ENCODE data around the gene USP44. TPM values are rescaled to one million over a fixed set of nuclear protein-coding genes. Genes with fewer than 3 reads are reported as not detected.
A peak's percentile ranks its signal among the peaks of the same experiment; 100 is the strongest.

USP44 gene
- total RNA-seq (2014; rRNA removed; shearing (Covaris generic); ENCODE audit: low replicate concordance): 0.11 TPM in 1 of 2 replicates, not detected in the other

GRCh38 chr12:95551305-95551704 lies at the start of gene USP44:
USP44 (minus strand) TSS chr12:95551476; CDS start chr12:95534256, 17,220 bp downstream.
- no peak within 1 kb of the TSS for H3K9ac ChIP-seq (ENCODE audit: low read length)
- H3K36me3 ChIP-seq (ENCODE audit: insufficient read depth, low read length): no peaks in the 10 kb centered on the region
- H3K9me2 ChIP-seq (replicated peaks; ENCODE audit: insufficient read depth, low read length): no peaks in the 10 kb centered on the region
- H3K27ac ChIP-seq (ENCODE audit: low read length): no peak within 1 kb of the TSS
- no peaks in the 10 kb centered on the region for H3K79me2 ChIP-seq (ENCODE audit: low read length)
- no peak within 1 kb of the TSS for H3K4me2 ChIP-seq (ENCODE audit: low read depth, low read length, poor library complexity, severe bottlenecking)
- no peak for DNase-seq
- no peaks in the 10 kb centered on the region for H3K4me1 ChIP-seq (ENCODE audit: low read length)
- no peaks in the 10 kb centered on the region for H4K20me1 ChIP-seq (ENCODE audit: insufficient read depth, low read depth, low read length)
- no peak within 1 kb of the TSS for H2AFZ ChIP-seq (ENCODE audit: low read length)
- no peaks in the 10 kb centered on the region for H3K9me3 ChIP-seq (ENCODE audit: low read length)
- no peaks in the 10 kb centered on the region for H3K27me3 ChIP-seq (ENCODE audit: low read length)
- H3K4me3 ChIP-seq (ENCODE audit: low read length): no peak within 1 kb of the TSS

GRCh38 chr12:95600567-95600966 lies 49.3 kb upstream of the USP44 start:
- Histone ChIP-seq H3K4me1 (ENCODE audit: low read length) (no peaks in the 10 kb centered on the region), H3K36me3 (ENCODE audit: insufficient read depth, low read length) (no peaks in the 10 kb centered on the region), H3K9me3 (ENCODE audit: low read length) (no peaks in the 10 kb centered on the region), H3K4me3 (ENCODE audit: low read length) (no peak overlapping the region), H2AFZ (ENCODE audit: low read length) (no peak overlapping the region), H3K27ac (ENCODE audit: low read length) (no peak overlapping the region), H3K27me3 (ENCODE audit: low read length) (no peaks in the 10 kb centered on the region), H3K9ac (ENCODE audit: low read length) (no peak overlapping the region), H3K79me2 (ENCODE audit: low read length) (no peaks in the 10 kb centered on the region), H4K20me1 (ENCODE audit: insufficient read depth, low read depth, low read length) (no peaks in the 10 kb centered on the region), H3K4me2 (ENCODE audit: low read depth, low read length, poor library complexity, severe bottlenecking) (no peak overlapping the region), H3K9me2 (replicated peaks; ENCODE audit: insufficient read depth, low read length) (no peaks in the 10 kb centered on the region)
- no peak for DNase-seq

GRCh38 chr12:95599880-95600279 lies 48.6 kb upstream of the USP44 start:
- H3K9me3 ChIP-seq (ENCODE audit: low read length): no peaks in the 10 kb centered on the region
- H3K4me1 ChIP-seq (ENCODE audit: low read length): no peaks in the 10 kb centered on the region
- H3K9ac ChIP-seq (ENCODE audit: low read length): no peak overlapping the region
- no peaks in the 10 kb centered on the region for H4K20me1 ChIP-seq (ENCODE audit: insufficient read depth, low read depth, low read length)
- no peak overlapping the region for H3K4me3 ChIP-seq (ENCODE audit: low read length)
- H3K79me2 ChIP-seq (ENCODE audit: low read length): no peaks in the 10 kb centered on the region
- no peak overlapping the region for H3K4me2 ChIP-seq (ENCODE audit: low read depth, low read length, poor library complexity, severe bottlenecking)
- no peak for DNase-seq
- H2AFZ ChIP-seq (ENCODE audit: low read length): no peak overlapping the region
- no peaks in the 10 kb centered on the region for H3K36me3 ChIP-seq (ENCODE audit: insufficient read depth, low read length)
- H3K27ac ChIP-seq (ENCODE audit: low read length): no peak overlapping the region
- no peaks in the 10 kb centered on the region for H3K9me2 ChIP-seq (replicated peaks; ENCODE audit: insufficient read depth, low read length)
- H3K27me3 ChIP-seq (ENCODE audit: low read length): no peaks in the 10 kb centered on the region

- no peaks in the 10 kb centered on the region for H3K79me2 ChIP-seq (ENCODE audit: low read length)
- no peak overlapping the region for H3K4me3 ChIP-seq (ENCODE audit: low read length)
- H3K36me3 ChIP-seq (ENCODE audit: insufficient read depth, low read length): no peaks in the 10 kb centered on the region
- H3K4me2 ChIP-seq (ENCODE audit: low read depth, low read length, poor library complexity, severe bottlenecking): no peak overlapping the region
- H3K9ac ChIP-seq (ENCODE audit: low read length): no peak overlapping the region
- H4K20me1 ChIP-seq (ENCODE audit: insufficient read depth, low read depth, low read length): no peaks in the 10 kb centered on the region
- no peaks in the 10 kb centered on the region for H3K4me1 ChIP-seq (ENCODE audit: low read length)
- no peak for DNase-seq
- H3K9me2 ChIP-seq (replicated peaks; ENCODE audit: insufficient read depth, low read length): no peaks in the 10 kb centered on the region
- H3K27me3 ChIP-seq (ENCODE audit: low read length): no peaks in the 10 kb centered on the region
- H2AFZ ChIP-seq (ENCODE audit: low read length): no peak overlapping the region
- no peaks in the 10 kb centered on the region for H3K9me3 ChIP-seq (ENCODE audit: low read length)
- H3K27ac ChIP-seq (ENCODE audit: low read length): no peak overlapping the region
These were observed 42.9 kb upstream of the USP44 start for GRCh38 chr12:95594136-95594535.

- H3K27ac ChIP-seq (ENCODE audit: low read length): no peak overlapping the region
- H4K20me1 ChIP-seq (ENCODE audit: insufficient read depth, low read depth, low read length): no peaks in the 10 kb centered on the region
- H3K4me3 ChIP-seq (ENCODE audit: low read length): no peak overlapping the region
- H3K4me2 ChIP-seq (ENCODE audit: low read depth, low read length, poor library complexity, severe bottlenecking): no peak overlapping the region
- no peak for DNase-seq
- H3K79me2 ChIP-seq (ENCODE audit: low read length): no peaks in the 10 kb centered on the region
- H3K9me3 ChIP-seq (ENCODE audit: low read length): no peaks in the 10 kb centered on the region
- H3K36me3 ChIP-seq (ENCODE audit: insufficient read depth, low read length): no peaks in the 10 kb centered on the region
- no peaks in the 10 kb centered on the region for H3K4me1 ChIP-seq (ENCODE audit: low read length)
- no peak overlapping the region for H2AFZ ChIP-seq (ENCODE audit: low read length)
- no peaks in the 10 kb centered on the region for H3K9me2 ChIP-seq (replicated peaks; ENCODE audit: insufficient read depth, low read length)
- H3K27me3 ChIP-seq (ENCODE audit: low read length): no peaks in the 10 kb centered on the region
- H3K9ac ChIP-seq (ENCODE audit: low read length): no peak overlapping the region
These were observed 42.1 kb upstream of the USP44 start for GRCh38 chr12:95593266-95593871.

GRCh38 chr12:95591731-95592130 lies 40.5 kb upstream of the USP44 start:
- DNase-seq: peak; percentile 32
- Histone ChIP-seq H3K9me3 (ENCODE audit: low read length) (no peaks in the 10 kb centered on the region), H3K4me1 (ENCODE audit: low read length) (no peaks in the 10 kb centered on the region), H4K20me1 (ENCODE audit: insufficient read depth, low read depth, low read length) (no peaks in the 10 kb centered on the region), H3K9me2 (replicated peaks; ENCODE audit: insufficient read depth, low read length) (no peaks in the 10 kb centered on the region), H3K27me3 (ENCODE audit: low read length) (no peaks in the 10 kb centered on the region), H3K4me3 (ENCODE audit: low read length) (no peak overlapping the region), H3K36me3 (ENCODE audit: insufficient read depth, low read length) (no peaks in the 10 kb centered on the region), H3K27ac (ENCODE audit: low read length) (no peak overlapping the region), H2AFZ (ENCODE audit: low read length) (no peak overlapping the region), H3K9ac (ENCODE audit: low read length) (no peak overlapping the region), H3K79me2 (ENCODE audit: low read length) (no peaks in the 10 kb centered on the region), H3K4me2 (ENCODE audit: low read depth, low read length, poor library complexity, severe bottlenecking) (no peak overlapping the region)

GRCh38 chr12:95590775-95591174 lies 39.5 kb upstream of the USP44 start:
- Histone ChIP-seq H3K36me3 (ENCODE audit: insufficient read depth, low read length) (no peaks in the 10 kb centered on the region), H3K4me3 (ENCODE audit: low read length) (no peak overlapping the region), H3K9me2 (replicated peaks; ENCODE audit: insufficient read depth, low read length) (no peaks in the 10 kb centered on the region), H3K27me3 (ENCODE audit: low read length) (no peaks in the 10 kb centered on the region), H2AFZ (ENCODE audit: low read length) (no peak overlapping the region), H4K20me1 (ENCODE audit: insufficient read depth, low read depth, low read length) (no peaks in the 10 kb centered on the region), H3K4me2 (ENCODE audit: low read depth, low read length, poor library complexity, severe bottlenecking) (no peak overlapping the region), H3K4me1 (ENCODE audit: low read length) (no peaks in the 10 kb centered on the region), H3K9me3 (ENCODE audit: low read length) (no peaks in the 10 kb centered on the region), H3K27ac (ENCODE audit: low read length) (no peak overlapping the region), H3K9ac (ENCODE audit: low read length) (no peak overlapping the region), H3K79me2 (ENCODE audit: low read length) (no peaks in the 10 kb centered on the region)
- DNase-seq: peak; percentile 36

- no peak for DNase-seq
- H3K4me1 ChIP-seq (ENCODE audit: low read length): no peaks in the 10 kb centered on the region
These were observed 32.7 kb upstream of the USP44 start for GRCh38 chr12:95583933-95584332.

More at GRCh38 chr12:95583933-95584332, 32.7 kb upstream of the USP44 start:
- no peaks in the 10 kb centered on the region for H3K9me3 ChIP-seq (ENCODE audit: low read length)
- no peak overlapping the region for H3K9ac ChIP-seq (ENCODE audit: low read length)
- H2AFZ ChIP-seq (ENCODE audit: low read length): no peak overlapping the region
- no peaks in the 10 kb centered on the region for H3K36me3 ChIP-seq (ENCODE audit: insufficient read depth, low read length)
- no peak overlapping the region for H3K27ac ChIP-seq (ENCODE audit: low read length)
- H3K4me2 ChIP-seq (ENCODE audit: low read depth, low read length, poor library complexity, severe bottlenecking): no peak overlapping the region
- no peaks in the 10 kb centered on the region for H4K20me1 ChIP-seq (ENCODE audit: insufficient read depth, low read depth, low read length)
- no peaks in the 10 kb centered on the region for H3K79me2 ChIP-seq (ENCODE audit: low read length)
- H3K9me2 ChIP-seq (replicated peaks; ENCODE audit: insufficient read depth, low read length): no peaks in the 10 kb centered on the region
- H3K4me3 ChIP-seq (ENCODE audit: low read length): no peak overlapping the region
- no peaks in the 10 kb centered on the region for H3K27me3 ChIP-seq (ENCODE audit: low read length)

All from Karpas-422 (cell line).